Activated T-cell treated with anti-CD3 and anti-CD28 coated beads, Interleukin-2, amount 50 U/mL, for 24 hours (primary cell): ENCODE results near the gene PDE6B.

Source experiments
- DNase-seq: peaks from one replicate; pipeline ENCODE4 v3.0.0-alpha.2; 2020
- H3K27ac Mint-ChIP-seq: 2 replicates; pipeline ENCODE4 v1.8.0; 2020; ENCODE audit warnings: mild to moderate bottlenecking, mixed read lengths
- H3K27me3 Mint-ChIP-seq: 2 replicates; pipeline ENCODE4 v1.8.0; 2020; ENCODE audit warnings: mixed read lengths
- H3K36me3 Mint-ChIP-seq: 2 replicates; pipeline ENCODE4 v1.8.0; 2020; ENCODE audit warnings: low read depth, mixed read lengths
- H3K4me1 Mint-ChIP-seq: 2 replicates; pipeline ENCODE4 v1.8.0; 2020; ENCODE audit warnings: low read depth, mixed read lengths
- H3K4me3 Mint-ChIP-seq: 2 replicates; pipeline ENCODE4 v1.8.0; 2020; ENCODE audit warnings: mild to moderate bottlenecking, moderate library complexity, mixed read lengths
- H3K9me3 Mint-ChIP-seq: 2 replicates; pipeline ENCODE4 v1.8.0; 2020; ENCODE audit warnings: mixed read lengths

Gene PDE6B

DNA sequence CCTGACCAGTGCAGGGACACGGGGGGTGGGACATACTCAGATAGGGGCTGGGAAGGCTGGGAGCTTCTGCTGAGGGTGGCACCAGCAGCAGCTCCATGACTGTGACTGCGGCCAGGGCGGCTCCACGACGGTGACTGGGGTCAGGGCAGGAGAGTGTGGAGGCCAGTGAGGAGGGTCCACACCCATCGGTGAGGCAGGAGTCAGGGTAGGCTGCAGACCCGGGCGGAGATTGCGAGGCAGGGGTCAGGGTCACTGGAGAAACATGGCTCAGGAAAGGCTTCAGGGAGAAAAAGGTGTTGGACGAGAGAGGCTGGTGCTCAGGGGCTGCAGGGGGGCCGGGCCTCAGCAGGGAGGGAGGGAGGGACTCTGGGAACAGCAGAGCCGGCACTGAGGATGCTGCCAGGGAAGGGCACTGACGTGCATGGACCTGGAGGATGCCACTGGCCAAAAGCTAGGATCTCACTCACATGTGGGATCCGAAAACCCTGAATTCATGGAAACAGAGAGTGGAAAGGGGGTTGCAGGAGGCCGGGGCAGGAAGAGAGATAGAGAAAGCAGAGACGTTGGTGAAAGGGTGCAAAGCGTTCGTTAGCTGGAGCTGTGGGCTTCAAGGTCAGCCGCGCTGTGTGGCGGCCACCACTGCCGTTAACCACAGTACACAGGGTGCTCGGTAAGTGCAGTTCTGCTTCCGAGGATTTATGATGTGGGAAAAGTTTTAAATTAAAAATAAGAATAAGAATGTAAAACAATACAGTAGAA, 26.7 kb downstream of the PDE6B start:
- H3K9me3 Mint-ChIP-seq, result no peaks in the 10 kb centered on the region
- no peak overlapping the region for H3K4me3 Mint-ChIP-seq
- no peaks in the 10 kb centered on the region for H3K4me1 Mint-ChIP-seq
- no peaks in the 10 kb centered on the region for H3K36me3 Mint-ChIP-seq
- DNase-seq, result no peak
- no peak overlapping the region for H3K27ac Mint-ChIP-seq
- H3K27me3 Mint-ChIP-seq, result peaks cover 11% of the 10 kb centered on the region

DNA sequence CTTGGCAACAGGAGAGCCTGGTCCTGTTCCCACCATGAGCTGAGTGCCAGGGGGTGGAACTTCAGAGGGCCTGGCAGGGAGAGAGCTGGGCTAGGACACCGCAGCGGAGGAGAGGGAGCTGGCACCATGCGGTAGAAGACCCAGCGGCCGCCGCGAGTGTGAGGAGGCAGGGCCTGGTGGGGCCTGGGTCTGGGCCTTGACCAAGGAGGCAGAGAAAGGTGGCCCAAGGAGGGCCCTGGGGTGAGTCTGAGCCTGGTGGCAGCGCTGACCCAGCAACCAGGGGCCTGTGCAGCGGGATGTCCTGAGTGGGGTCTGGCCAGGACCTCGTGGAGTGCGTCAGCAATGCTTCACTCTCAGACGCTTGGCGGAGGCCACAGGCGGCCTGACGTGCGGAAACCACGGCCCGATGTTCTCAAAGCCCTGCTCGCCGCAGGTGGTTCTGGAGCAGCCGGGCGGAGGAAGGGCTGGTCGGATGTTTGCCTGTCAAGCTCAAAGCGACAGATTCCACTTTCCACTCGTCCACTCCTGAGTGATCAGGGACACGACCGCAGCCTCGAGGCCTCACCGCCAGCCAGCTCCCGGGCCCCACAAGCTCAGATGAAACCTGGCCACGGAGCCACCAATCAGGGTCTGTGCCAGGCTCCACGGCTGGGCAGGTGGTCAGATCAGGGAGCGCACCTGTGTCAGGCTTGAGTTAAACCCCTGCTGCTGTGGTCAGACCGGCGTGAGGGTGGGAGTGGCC, 27.9 kb downstream of the PDE6B start:
- Mint-ChIP-seq H3K9me3 (no peaks in the 10 kb centered on the region), H3K27me3 (peaks cover 11% of the 10 kb centered on the region), H3K4me1 (no peaks in the 10 kb centered on the region), H3K27ac (no peak overlapping the region), H3K4me3 (no peak overlapping the region), H3K36me3 (no peaks in the 10 kb centered on the region)
- no peak for DNase-seq

DNA sequence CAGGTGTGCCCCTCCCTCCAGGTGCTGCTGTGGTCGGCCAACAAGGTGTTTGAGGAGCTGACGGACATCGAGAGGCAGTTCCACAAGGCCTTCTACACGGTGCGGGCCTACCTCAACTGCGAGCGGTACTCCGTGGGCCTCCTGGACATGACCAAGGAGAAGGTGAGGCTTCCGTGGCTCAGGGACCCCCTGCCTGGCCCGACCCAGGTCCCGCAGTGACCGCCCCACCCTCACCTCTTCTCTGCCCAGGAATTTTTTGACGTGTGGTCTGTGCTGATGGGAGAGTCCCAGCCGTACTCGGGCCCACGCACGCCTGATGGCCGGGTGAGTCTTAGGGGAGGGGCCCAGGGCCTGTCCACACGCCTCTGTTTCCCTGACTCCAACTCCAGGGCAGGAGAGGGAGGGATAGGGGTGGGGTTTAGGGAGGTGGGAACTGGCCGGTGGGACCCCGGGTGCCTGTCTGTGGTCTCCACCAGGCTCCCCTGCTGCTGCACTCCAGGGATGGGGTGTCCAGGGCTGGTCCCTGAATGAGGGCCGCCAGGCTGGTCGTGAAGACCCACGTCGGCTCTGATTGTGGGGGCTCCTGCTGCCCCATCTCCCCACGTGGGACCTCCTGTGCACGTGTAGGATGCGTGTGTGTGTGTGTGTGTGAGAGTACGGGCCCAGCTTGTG, 28.6 kb downstream of the PDE6B start:
- DNase-seq, result no peak
- Mint-ChIP-seq H3K4me3 (no peak overlapping the region), H3K36me3 (no peaks in the 10 kb centered on the region)

DNA sequence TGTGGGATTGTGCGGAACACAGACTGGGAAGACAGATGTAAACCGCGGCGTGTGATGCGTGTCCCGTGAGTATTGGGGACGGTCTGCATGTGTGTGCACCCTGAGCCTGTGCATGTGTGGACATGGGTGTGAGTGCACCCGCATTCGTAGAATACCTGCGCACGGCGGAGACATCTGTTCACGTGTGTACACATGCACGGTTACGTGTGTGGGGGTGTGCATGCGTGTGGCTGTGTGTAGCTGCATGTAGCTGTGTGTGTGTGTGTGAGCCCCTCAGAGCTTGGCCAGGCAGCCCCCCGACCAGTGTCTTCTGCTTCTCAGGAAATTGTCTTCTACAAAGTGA, 29.1 kb downstream of the PDE6B start:
- Mint-ChIP-seq H3K27me3 (peaks cover 6% of the 10 kb centered on the region), H3K9me3 (no peaks in the 10 kb centered on the region), H3K27ac (no peak overlapping the region), H3K4me3 (no peak overlapping the region), H3K4me1 (no peaks in the 10 kb centered on the region), H3K36me3 (no peaks in the 10 kb centered on the region)
- no peak for DNase-seq

More for the DNA sequence above, 28.6 kb downstream of the PDE6B start:
- Mint-ChIP-seq H3K27me3 (peaks cover 9% of the 10 kb centered on the region), H3K27ac (no peak overlapping the region), H3K9me3 (no peaks in the 10 kb centered on the region), H3K4me1 (no peaks in the 10 kb centered on the region)

DNA sequence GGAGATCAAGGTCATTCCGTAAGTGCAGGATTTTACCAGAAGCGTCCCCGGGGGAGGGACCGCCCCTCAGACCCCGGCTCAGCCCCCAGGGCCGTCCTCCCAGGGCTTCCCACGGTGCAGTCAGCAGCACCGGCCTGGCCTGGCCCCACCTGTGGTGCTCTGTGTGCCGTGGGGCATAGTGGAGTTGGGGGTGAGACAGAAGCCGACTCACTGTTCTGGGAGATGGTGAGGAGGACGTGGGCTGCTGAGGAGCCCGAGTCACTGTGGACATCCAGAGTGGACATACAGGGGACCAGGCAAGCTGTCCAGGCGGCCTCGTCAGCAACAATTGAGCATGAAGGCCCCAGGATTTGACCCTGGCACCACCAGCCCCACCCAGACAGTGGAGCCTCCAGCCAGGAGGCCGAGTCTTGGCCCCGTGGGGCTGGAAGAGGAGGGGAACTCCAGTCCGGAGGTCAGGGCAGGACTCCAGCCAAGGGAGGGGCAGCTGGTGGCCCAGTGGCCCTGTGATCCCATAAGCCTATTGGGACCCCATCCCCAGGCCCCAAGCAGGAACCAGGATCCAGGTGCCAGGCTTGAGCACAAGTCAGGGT, 29.6 kb downstream of the PDE6B start:
- no peak overlapping the region for H3K27ac Mint-ChIP-seq
- H3K36me3 Mint-ChIP-seq, result no peaks in the 10 kb centered on the region
- no peak for DNase-seq
- peaks cover 6% of the 10 kb centered on the region for H3K27me3 Mint-ChIP-seq
- no peaks in the 10 kb centered on the region for H3K4me1 Mint-ChIP-seq
- no peak overlapping the region for H3K4me3 Mint-ChIP-seq
- no peaks in the 10 kb centered on the region for H3K9me3 Mint-ChIP-seq

DNA sequence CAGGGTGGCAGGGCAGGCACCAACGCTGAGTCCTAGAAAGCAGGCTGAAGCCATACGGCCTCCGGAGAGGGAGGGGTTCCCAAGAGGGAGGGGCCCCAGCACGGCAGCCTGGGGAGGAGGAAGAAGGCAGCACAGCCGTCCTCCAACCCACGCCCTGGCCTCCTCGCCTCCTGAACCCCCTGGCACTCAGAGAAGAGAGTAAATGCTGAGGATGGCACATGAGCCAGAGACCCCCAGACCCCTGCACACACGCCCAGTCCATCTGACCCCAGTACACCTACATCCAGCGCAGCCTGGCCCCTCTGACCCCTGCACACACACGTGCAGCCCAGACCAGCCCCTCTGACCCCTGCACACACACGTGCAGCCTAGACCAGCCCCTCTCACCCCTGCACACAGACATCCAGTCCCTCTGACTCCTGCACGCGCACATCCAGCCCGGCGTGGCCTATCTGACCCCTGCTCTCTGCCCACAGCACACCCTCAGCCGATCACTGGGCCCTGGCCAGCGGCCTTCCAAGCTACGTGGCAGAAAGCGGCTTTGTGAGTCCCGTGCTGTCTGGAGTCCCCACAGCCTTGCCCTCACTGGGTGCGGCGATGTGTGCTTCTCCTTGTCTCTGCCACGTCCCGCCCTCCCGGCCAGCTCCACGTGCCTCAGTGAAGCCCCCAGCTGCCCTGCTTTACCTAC, 30.2 kb downstream of the PDE6B start:
- no peak overlapping the region for H3K4me3 Mint-ChIP-seq
- H3K27ac Mint-ChIP-seq, result no peak overlapping the region
- no peaks in the 10 kb centered on the region for H3K4me1 Mint-ChIP-seq
- H3K27me3 Mint-ChIP-seq, result peaks cover 5% of the 10 kb centered on the region
- H3K9me3 Mint-ChIP-seq, result no peaks in the 10 kb centered on the region
- no peaks in the 10 kb centered on the region for H3K36me3 Mint-ChIP-seq
- DNase-seq, result no peak

DNA sequence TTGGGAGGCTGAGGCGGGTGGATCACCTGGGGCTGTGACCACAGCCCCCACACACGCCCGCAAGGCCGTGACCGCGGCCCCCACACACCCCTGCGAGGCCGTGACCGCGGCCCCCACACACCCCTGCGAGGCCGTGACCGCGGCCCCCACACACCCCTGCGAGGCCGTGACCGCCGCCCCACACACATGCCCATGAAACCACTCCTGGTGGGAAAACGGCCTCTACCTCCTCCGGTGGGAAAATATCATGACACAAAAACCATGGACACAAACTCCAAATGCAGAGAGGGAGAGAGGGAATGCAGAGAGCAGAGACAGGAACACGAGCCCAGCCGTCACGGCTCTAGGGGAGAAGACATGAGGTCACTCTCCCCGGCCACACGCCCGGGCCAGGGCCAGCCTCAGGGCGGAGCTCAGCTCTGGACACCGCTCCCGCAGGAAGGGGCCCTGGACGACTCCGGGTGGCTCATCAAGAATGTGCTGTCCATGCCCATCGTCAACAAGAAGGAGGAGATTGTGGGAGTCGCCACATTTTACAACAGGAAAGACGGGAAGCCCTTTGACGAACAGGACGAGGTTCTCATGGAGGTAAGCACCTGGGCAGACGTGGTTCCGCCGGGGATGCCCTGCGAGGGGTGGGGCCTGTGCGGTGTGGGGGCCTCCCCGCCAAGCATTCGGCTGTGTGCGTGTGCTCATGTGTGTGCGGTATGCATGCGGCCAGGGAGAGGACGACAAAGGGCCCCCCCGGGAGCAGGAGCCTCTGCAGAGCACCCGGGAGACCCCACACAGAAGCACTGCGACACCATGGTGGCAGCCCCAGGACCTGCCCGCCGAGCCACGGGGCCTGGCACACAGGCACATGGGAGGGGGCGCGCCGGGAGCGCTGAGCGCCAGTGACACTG, 31.3 kb downstream of the PDE6B start:
- H3K36me3 Mint-ChIP-seq, result peaks cover 4% of the 10 kb centered on the region
- H3K4me1 Mint-ChIP-seq, result no peaks in the 10 kb centered on the region
- no peak for DNase-seq
- H3K9me3 Mint-ChIP-seq, result no peaks in the 10 kb centered on the region
- H3K27me3 Mint-ChIP-seq, result no peaks in the 10 kb centered on the region
- no peak overlapping the region for H3K4me3 Mint-ChIP-seq
- no peak overlapping the region for H3K27ac Mint-ChIP-seq

DNA sequence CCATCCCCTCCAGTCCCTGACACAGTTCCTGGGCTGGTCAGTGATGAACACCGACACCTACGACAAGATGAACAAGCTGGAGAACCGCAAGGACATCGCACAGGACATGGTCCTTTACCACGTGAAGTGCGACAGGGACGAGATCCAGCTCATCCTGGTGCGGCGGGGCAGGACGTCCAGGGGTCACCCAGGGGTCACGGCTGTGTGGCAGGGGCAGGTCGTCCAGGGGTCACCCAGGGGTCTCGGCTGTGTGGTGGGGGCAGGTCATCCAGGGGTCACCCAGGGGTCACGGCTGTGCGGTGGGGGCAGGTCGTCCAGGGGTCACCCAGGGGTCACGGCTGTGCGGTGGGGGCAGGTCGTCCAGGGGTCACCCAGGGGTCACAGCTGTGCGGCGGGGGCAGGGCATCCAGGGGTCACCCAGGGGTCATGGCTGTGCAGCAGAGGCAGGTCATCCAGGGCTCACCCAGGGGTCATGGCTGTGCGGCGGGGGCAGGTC, 32.0 kb downstream of the PDE6B start:
- Mint-ChIP-seq H3K9me3 (no peaks in the 10 kb centered on the region), H3K4me1 (peaks cover 2% of the 10 kb centered on the region), H3K36me3 (peaks cover 10% of the 10 kb centered on the region), H3K4me3 (no peak overlapping the region), H3K27me3 (no peaks in the 10 kb centered on the region), H3K27ac (no peak overlapping the region)
- no peak for DNase-seq

DNA sequence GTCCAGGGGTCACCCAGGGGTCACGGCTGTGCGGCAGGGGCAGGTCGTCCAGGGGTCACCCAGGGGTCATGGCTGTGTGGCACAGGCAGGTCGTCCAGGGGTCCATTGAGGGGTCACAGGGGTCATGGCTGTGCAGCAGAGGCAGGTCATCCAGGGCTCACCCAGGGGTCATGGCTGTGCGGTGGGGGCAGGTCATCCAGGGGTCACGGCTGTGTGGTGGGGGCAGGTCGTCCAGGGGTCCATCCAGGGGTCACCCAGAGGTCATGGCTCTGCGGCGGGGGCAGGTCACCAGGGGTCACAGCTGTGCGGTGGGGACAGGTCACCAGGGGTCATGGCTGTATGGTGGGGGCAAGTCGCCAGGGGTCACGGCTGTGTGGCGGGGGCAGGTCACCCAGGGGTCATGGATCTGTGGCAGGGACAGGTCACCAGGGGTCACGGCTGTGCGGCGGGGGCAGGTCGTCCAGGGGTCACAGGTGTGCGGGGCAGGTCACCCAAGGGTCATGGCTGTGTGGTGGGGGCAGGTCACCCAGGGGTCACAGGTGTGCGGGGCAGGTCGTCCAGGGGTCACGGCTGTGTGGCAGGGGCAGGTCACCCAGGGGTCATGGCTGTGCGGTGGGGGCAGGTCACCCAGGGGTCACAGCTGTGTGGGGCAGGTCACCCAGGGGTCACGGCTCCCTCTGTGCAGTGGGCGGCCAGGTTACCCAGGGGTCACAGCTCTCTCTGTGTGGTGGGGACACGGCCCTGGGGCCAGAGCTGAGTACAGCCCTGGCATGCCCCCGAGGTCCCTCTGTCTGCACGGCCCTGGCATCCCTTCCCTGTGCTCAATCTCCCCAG, 32.7 kb downstream of the PDE6B start:
- no peaks in the 10 kb centered on the region for H3K27me3 Mint-ChIP-seq
- H3K9me3 Mint-ChIP-seq, result no peaks in the 10 kb centered on the region
- DNase-seq, result no peak
- H3K36me3 Mint-ChIP-seq, result peaks cover 10% of the 10 kb centered on the region
- H3K4me1 Mint-ChIP-seq, result peaks cover 3% of the 10 kb centered on the region
- no peak overlapping the region for H3K4me3 Mint-ChIP-seq
- no peak overlapping the region for H3K27ac Mint-ChIP-seq

DNA sequence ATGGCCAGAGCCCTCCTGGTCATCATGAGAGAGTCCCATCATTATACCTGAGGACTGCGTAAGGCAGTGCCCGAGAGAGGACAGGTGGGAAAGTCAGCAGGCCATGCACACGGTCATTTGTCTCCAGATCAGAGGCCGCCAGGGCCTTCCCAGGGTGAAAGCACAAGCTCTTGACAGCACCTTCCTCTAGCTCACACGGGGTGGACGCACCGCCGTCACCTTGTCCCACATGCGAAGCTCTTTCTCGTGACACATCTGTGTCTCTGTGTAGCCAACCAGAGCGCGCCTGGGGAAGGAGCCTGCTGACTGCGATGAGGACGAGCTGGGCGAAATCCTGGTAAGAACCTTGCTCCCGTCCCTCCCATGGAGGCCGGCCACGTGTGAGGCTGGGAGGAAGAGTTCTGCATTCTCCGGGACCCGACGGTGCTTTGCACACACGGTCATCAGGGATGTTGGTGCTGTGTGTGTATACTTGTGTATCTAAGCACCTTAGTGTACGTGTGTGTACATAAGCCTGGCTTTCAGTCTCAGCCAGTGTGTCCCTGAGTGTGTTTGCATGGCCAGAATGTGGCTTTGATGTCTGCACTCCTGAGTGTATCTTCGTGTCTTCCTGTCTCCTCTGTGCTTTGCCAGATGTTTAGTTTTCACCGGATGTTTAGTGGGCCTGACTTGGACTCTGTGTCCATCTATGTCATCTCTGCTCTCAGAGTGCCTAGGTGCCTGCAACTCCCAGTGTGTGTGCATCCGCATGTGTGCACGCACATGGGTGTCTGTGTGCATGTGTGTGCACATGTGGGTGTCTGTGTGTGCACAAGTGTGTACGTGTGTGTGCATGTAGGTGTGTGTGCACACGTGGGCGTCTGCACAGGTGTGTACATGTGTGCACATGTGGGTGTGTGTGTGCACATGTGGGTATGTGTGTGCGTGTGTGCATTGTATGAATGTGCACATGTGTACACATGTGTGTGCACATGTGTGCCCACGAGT, 33.6 kb downstream of the PDE6B start:
- Mint-ChIP-seq H3K36me3 (peaks cover 13% of the 10 kb centered on the region), H3K27ac (no peak overlapping the region), H3K4me1 (peaks cover 6% of the 10 kb centered on the region), H3K9me3 (no peaks in the 10 kb centered on the region), H3K4me3 (no peak overlapping the region), H3K27me3 (no peaks in the 10 kb centered on the region)
- DNase-seq, result no peak

DNA sequence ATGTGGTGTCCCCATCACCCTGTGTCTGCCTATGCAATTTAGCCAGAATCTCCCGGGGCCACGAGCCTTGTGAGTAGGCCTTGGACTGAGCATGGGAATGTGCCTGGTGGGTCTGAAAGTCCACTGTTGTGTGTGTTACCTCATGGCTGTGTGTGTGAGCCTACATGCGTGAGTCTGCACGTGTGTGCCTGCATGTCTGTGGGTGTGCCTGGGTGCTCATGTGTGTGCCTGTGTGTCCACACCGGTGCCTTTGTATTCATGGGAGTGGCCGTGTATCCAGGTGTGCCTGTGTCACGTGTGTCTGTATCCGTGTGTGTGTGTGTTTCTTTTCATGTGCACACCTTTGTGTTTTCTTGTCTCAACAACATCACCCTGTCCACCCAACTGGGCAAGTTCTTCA, 34.5 kb downstream of the PDE6B start:
- peaks cover 14% of the 10 kb centered on the region for H3K4me1 Mint-ChIP-seq
- H3K9me3 Mint-ChIP-seq, result no peaks in the 10 kb centered on the region
- no peak overlapping the region for H3K27ac Mint-ChIP-seq
- no peak overlapping the region for H3K4me3 Mint-ChIP-seq
- no peaks in the 10 kb centered on the region for H3K27me3 Mint-ChIP-seq
- no peak for DNase-seq
- H3K36me3 Mint-ChIP-seq, result peaks cover 18% of the 10 kb centered on the region

DNA sequence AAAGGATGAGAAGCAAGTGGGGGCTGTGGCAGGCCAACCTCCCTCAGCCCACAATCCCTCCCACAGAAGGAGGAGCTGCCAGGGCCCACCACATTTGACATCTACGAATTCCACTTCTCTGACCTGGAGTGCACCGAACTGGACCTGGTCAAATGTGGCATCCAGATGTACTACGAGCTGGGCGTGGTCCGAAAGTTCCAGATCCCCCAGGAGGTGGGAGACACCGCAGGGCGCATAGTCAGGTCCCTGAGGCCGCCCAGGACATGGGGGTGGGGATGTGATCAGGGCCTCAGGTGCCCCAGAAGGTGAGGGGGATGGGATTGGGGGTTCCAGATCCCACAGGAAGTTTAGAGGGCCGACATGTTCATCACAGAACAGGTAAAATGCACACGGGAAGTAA, 35.0 kb downstream of the PDE6B start:
- no peak for DNase-seq
- H3K27me3 Mint-ChIP-seq, result no peaks in the 10 kb centered on the region
- H3K27ac Mint-ChIP-seq, result no peak overlapping the region
- H3K4me1 Mint-ChIP-seq, result peaks cover 19% of the 10 kb centered on the region
- H3K4me3 Mint-ChIP-seq, result no peak overlapping the region
- peaks cover 18% of the 10 kb centered on the region for H3K36me3 Mint-ChIP-seq
- H3K9me3 Mint-ChIP-seq, result no peaks in the 10 kb centered on the region
